ENCODE measurements around the gene SAG. TPM values are rescaled to one million over a fixed set of nuclear protein-coding genes. Genes with fewer than 3 reads are reported as not detected.

Gene SAG
- total and polyA plus RNA-seq, 2 experiments from 2014 or later: not detected

DNA sequence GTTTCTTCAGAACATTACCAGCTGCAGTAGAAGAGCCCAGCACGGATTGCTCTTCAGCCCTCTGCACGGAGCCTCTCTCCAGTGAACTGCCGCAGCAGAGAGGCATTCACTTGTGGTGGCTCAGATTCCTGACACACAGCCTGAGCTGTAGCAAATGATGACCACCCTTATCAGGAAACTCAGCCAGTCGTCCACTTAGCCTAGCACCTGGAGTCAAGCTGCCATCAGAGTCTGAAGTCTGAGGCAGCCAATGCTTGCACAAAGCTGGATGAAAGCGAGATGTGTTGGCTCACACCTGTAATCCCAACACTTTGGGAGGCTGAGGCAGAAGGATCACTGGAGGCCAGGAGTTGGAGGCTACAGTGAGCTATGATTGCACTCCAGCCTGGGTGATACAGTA, 11.7 kb upstream of the SAG start (continued):
- TF ChIP-seq, protein P1, sequence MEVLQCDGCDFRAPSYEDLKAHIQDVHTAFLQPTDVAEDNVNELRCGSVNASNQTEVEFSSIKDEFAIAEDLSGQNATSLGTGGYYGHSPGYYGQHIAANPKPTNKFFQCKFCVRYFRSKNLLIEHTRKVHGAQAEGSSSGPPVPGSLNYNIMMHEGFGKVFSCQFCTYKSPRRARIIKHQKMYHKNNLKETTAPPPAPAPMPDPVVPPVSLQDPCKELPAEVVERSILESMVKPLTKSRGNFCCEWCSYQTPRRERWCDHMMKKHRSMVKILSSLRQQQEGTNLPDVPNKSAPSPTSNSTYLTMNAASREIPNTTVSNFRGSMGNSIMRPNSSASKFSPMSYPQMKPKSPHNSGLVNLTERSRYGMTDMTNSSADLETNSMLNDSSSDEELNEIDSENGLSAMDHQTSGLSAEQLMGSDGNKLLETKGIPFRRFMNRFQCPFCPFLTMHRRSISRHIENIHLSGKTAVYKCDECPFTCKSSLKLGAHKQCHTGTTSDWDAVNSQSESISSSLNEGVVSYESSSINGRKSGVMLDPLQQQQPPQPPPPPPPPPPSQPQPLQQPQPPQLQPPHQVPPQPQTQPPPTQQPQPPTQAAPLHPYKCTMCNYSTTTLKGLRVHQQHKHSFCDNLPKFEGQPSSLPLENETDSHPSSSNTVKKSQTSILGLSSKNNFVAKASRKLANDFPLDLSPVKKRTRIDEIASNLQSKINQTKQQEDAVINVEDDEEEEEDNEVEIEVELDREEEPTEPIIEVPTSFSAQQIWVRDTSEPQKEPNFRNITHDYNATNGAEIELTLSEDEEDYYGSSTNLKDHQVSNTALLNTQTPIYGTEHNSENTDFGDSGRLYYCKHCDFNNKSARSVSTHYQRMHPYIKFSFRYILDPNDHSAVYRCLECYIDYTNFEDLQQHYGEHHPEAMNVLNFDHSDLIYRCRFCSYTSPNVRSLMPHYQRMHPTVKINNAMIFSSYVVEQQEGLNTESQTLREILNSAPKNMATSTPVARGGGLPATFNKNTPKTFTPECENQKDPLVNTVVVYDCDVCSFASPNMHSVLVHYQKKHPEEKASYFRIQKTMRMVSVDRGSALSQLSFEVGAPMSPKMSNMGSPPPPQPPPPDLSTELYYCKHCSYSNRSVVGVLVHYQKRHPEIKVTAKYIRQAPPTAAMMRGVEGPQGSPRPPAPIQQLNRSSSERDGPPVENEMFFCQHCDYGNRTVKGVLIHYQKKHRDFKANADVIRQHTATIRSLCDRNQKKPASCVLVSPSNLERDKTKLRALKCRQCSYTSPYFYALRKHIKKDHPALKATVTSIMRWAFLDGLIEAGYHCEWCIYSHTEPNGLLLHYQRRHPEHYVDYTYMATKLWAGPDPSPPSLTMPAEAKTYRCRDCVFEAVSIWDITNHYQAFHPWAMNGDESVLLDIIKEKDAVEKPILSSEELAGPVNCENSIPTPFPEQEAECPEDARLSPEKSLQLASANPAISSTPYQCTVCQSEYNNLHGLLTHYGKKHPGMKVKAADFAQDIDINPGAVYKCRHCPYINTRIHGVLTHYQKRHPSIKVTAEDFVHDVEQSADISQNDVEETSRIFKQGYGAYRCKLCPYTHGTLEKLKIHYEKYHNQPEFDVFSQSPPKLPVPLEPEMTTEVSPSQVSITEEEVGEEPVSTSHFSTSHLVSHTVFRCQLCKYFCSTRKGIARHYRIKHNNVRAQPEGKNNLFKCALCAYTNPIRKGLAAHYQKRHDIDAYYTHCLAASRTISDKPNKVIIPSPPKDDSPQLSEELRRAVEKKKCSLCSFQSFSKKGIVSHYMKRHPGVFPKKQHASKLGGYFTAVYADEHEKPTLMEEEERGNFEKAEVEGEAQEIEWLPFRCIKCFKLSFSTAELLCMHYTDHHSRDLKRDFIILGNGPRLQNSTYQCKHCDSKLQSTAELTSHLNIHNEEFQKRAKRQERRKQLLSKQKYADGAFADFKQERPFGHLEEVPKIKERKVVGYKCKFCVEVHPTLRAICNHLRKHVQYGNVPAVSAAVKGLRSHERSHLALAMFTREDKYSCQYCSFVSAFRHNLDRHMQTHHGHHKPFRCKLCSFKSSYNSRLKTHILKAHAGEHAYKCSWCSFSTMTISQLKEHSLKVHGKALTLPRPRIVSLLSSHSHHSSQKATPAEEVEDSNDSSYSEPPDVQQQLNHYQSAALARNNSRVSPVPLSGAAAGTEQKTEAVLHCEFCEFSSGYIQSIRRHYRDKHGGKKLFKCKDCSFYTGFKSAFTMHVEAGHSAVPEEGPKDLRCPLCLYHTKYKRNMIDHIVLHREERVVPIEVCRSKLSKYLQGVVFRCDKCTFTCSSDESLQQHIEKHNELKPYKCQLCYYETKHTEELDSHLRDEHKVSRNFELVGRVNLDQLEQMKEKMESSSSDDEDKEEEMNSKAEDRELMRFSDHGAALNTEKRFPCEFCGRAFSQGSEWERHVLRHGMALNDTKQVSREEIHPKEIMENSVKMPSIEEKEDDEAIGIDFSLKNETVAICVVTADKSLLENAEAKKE (CRISPR knock-in tag; IDR thresholded peaks at IDR 0.05): no peak
- TF ChIP-seq NANOG (IDR thresholded peaks at IDR 0.05; ENCODE audit: borderline replicate concordance) (no peak), CREB1 (CRISPR knock-in tag; IDR thresholded peaks at IDR 0.05; ENCODE audit: low read depth) (no peak)
- TF ChIP-seq, protein P2, sequence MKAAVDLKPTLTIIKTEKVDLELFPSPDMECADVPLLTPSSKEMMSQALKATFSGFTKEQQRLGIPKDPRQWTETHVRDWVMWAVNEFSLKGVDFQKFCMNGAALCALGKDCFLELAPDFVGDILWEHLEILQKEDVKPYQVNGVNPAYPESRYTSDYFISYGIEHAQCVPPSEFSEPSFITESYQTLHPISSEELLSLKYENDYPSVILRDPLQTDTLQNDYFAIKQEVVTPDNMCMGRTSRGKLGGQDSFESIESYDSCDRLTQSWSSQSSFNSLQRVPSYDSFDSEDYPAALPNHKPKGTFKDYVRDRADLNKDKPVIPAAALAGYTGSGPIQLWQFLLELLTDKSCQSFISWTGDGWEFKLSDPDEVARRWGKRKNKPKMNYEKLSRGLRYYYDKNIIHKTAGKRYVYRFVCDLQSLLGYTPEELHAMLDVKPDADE (IDR thresholded peaks at IDR 0.05): no peak

DNA sequence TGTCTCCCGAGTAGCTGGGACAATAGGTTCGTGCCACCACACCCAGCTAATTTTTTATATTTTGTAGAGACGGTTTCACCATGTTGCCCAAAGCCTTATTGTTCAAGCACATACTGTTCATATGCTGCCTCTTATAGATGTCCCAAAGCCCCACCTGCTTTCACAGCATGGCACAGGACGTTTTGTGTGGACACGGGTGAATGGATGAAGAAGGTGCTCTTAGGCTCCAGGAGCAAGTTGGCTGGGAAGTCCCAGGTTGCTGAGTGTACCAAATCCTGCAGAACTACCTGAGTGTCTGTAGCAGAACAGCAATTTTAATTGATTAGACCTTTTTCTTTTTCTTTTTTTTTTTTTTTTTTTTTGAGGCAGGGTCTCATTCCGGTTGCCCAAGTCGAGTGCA, 10.5 kb upstream of the SAG start:
- 0 out of 2 replicates have a peak, but pooled peaks cover 3% of the 10 kb centered on the region for H3K9me2 ChIP-seq (ENCODE audit: insufficient read depth)
- H2AFZ ChIP-seq: no peak overlapping the region
- H3K27me3 Mint-ChIP-seq (ENCODE audit: insufficient read depth, low read depth, poor library complexity): peaks cover 6% of the 10 kb centered on the region
- peaks cover 9% of the 10 kb centered on the region for H3K36me3 ChIP-seq (ENCODE audit: insufficient read depth)
- peaks cover 42% of the 10 kb centered on the region for H3K36me3 Mint-ChIP-seq (ENCODE audit: low read depth)
- no peak overlapping the region for H3K27ac Mint-ChIP-seq
- peaks cover 9% of the 10 kb centered on the region; the same call in 2 of the 3 replicates for H3K4me1 Mint-ChIP-seq
- no peak overlapping the region for H3K4me3 ChIP-seq
- no peak for DNase-seq (ENCODE audit: low spot score)
- no peaks in the 10 kb centered on the region for H3K4me1 ChIP-seq (ENCODE audit: insufficient read depth)
- H3K4me3 Mint-ChIP-seq: no peak overlapping the region
- no peaks in the 10 kb centered on the region for H3K27me3 ChIP-seq (ENCODE audit: insufficient read depth)
- H3F3A ChIP-seq (replicated peaks; ENCODE audit: low read depth): no peaks in the 10 kb centered on the region
- no peak overlapping the region for H3K4me2 ChIP-seq
- no peaks in the 10 kb centered on the region for H3K9me3 Mint-ChIP-seq
- no peaks in the 10 kb centered on the region; the same call in 1 of the 2 replicates for H4K20me1 ChIP-seq (replicated peaks; ENCODE audit: insufficient read depth)
- no peak for ATAC-seq
- no peaks in the 10 kb centered on the region for H3K79me2 ChIP-seq (replicated peaks; ENCODE audit: insufficient read depth)
- no peak overlapping the region for H3K27ac ChIP-seq (ENCODE audit: low read depth)
- TF ChIP-seq CREB1 (CRISPR knock-in tag; IDR thresholded peaks at IDR 0.05; ENCODE audit: low read depth): no peak
- TF ChIP-seq, protein P3, sequence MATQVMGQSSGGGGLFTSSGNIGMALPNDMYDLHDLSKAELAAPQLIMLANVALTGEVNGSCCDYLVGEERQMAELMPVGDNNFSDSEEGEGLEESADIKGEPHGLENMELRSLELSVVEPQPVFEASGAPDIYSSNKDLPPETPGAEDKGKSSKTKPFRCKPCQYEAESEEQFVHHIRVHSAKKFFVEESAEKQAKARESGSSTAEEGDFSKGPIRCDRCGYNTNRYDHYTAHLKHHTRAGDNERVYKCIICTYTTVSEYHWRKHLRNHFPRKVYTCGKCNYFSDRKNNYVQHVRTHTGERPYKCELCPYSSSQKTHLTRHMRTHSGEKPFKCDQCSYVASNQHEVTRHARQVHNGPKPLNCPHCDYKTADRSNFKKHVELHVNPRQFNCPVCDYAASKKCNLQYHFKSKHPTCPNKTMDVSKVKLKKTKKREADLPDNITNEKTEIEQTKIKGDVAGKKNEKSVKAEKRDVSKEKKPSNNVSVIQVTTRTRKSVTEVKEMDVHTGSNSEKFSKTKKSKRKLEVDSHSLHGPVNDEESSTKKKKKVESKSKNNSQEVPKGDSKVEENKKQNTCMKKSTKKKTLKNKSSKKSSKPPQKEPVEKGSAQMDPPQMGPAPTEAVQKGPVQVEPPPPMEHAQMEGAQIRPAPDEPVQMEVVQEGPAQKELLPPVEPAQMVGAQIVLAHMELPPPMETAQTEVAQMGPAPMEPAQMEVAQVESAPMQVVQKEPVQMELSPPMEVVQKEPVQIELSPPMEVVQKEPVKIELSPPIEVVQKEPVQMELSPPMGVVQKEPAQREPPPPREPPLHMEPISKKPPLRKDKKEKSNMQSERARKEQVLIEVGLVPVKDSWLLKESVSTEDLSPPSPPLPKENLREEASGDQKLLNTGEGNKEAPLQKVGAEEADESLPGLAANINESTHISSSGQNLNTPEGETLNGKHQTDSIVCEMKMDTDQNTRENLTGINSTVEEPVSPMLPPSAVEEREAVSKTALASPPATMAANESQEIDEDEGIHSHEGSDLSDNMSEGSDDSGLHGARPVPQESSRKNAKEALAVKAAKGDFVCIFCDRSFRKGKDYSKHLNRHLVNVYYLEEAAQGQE (IDR thresholded peaks at IDR 0.05; ENCODE audit: unreplicated experiment): no peak
- TF ChIP-seq ZNF331 (CRISPR knock-in tag; IDR thresholded peaks at IDR 0.05; ENCODE audit: low read depth): no peak
- TF ChIP-seq EZH2phosphoT487 (IDR thresholded peaks at IDR 0.05; ENCODE audit: unreplicated experiment): no peak
- TF ChIP-seq, protein P2 (IDR thresholded peaks at IDR 0.05): no peak
